GM18526 (cell line): ENCODE results near the gene MCRIP2.
A peak's percentile ranks its signal among the peaks of the same experiment; 100 is the strongest.

Experiments used
- POLR2A ChIP-seq: IDR thresholded peaks from 3 replicates; pipeline ENCODE4 v1.6.1; 2011; ENCODE audit not compliant: insufficient read length; ENCODE audit errors: extremely low read depth

Gene MCRIP2

GRCh38 chr16:675884-676564 is 34.4 kb downstream of the MCRIP2 start:
- TF ChIP-seq POLR2A = no peak

GRCh38 chr16:676565-676902 is 34.9 kb downstream of the MCRIP2 start:
- no peak for TF ChIP-seq POLR2A

GRCh38 chr16:676913-677312 is 35.3 kb downstream of the MCRIP2 start:
- no peak for TF ChIP-seq POLR2A

- TF ChIP-seq POLR2A = no peak
These were observed 35.9 kb downstream of the MCRIP2 start for GRCh38 chr16:677316-678190.

- TF ChIP-seq POLR2A = no peak
These were observed 36.7 kb downstream of the MCRIP2 start for GRCh38 chr16:678209-678857.

GRCh38 chr16:678858-679813 is 37.5 kb downstream of the MCRIP2 start:
- no peak for TF ChIP-seq POLR2A

GRCh38 chr16:679814-680624 is 38.4 kb downstream of the MCRIP2 start, which contains the start of gene STUB1:
Gene STUB1 (plus strand): TSS chr16:680410. CDS start chr16:680526, 116 bp downstream.
- TF ChIP-seq POLR2A = peak; percentile 88

GRCh38 chr16:680625-680945 is 39.0 kb downstream of the MCRIP2 start:
- no peak for TF ChIP-seq POLR2A

GRCh38 chr16:680967-681745 is 39.5 kb downstream of the MCRIP2 start:
- TF ChIP-seq POLR2A = no peak

GRCh38 chr16:681746-682427 is 40.3 kb downstream of the MCRIP2 start:
- TF ChIP-seq POLR2A = no peak

- TF ChIP-seq POLR2A = no peak
These were observed 41.1 kb downstream of the MCRIP2 start for GRCh38 chr16:682493-683395.
